ENCODE measurements around the gene BTG2. TPM values are rescaled to one million over a fixed set of nuclear protein-coding genes. Genes with fewer than 3 reads are reported as not detected.
A peak's percentile ranks its signal among the peaks of the same experiment; 100 is the strongest.
"Not testable (repeated sequence)": the region's sequence is repeated elsewhere in the genome, so short reads cannot be mapped to it uniquely, and the experiment has no call there.

BTG2 gene, protein sequence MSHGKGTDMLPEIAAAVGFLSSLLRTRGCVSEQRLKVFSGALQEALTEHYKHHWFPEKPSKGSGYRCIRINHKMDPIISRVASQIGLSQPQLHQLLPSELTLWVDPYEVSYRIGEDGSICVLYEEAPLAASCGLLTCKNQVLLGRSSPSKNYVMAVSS
- 100 to 1,000 TPM in 5 of 10 donors, 10 to 100 TPM in 5; 41.2 to 218 (median 92.7) TPM for polyA plus RNA-seq (ENCODE audit: insufficient read length in 10 of 10)
- long read RNA-seq, donor 1, transcript BTG2-201 (2 exons, 2,712 nt), result major isoform, 48 of 48 reads
- long read RNA-seq, donor 1, partial matches to known transcripts, result 0 of 48 reads
- long read RNA-seq, donor 1, other reads (novel, unspliced or antisense), result 0 of 48 reads
- long read RNA-seq, donor 2, partial matches to known transcripts, result 0 of 4 reads
- long read RNA-seq, donor 2, other reads (novel, unspliced or antisense), result 0 of 4 reads
- long read RNA-seq, donor 3, result 0 reads
- long read RNA-seq, donor 4, transcript BTG2-201 (2 exons, 2,712 nt), result major isoform, 5 of 5 reads
- long read RNA-seq, donor 4, partial matches to known transcripts, result 0 of 5 reads
- long read RNA-seq, donor 4, other reads (novel, unspliced or antisense), result 0 of 5 reads
- long read RNA-seq, donor 5, transcript BTG2-201 (2 exons, 2,712 nt), result major isoform, 41 of 42 reads
- long read RNA-seq, donor 5, partial matches to known transcripts, result 0 of 42 reads
- long read RNA-seq, donor 5, other reads (novel, unspliced or antisense), result 0 of 42 reads
- long read RNA-seq, donor 6, transcript BTG2-201 (2 exons, 2,712 nt), result major isoform, 24 of 24 reads
- long read RNA-seq, donor 6, partial matches to known transcripts, result 0 of 24 reads
- long read RNA-seq, donor 6, other reads (novel, unspliced or antisense), result 0 of 24 reads
- long read RNA-seq, donor 7, transcript BTG2-201 (2 exons, 2,712 nt), result major isoform, 6 of 30 reads
- long read RNA-seq, donor 7, partial matches to known transcripts, result 24 of 30 reads
- long read RNA-seq, donor 7, other reads (novel, unspliced or antisense), result 0 of 30 reads
- long read RNA-seq, donor 8, transcript BTG2-201 (2 exons, 2,712 nt), result major isoform, 6 of 6 reads
- long read RNA-seq, donor 8, partial matches to known transcripts, result 0 of 6 reads
- long read RNA-seq, donor 8, other reads (novel, unspliced or antisense), result 0 of 6 reads
- long read RNA-seq, donor 9, transcript BTG2-201 (2 exons, 2,712 nt), result major isoform, 7 of 7 reads
- long read RNA-seq, donor 9, partial matches to known transcripts, result 0 of 7 reads
- long read RNA-seq, donor 9, other reads (novel, unspliced or antisense), result 0 of 7 reads

DNA sequence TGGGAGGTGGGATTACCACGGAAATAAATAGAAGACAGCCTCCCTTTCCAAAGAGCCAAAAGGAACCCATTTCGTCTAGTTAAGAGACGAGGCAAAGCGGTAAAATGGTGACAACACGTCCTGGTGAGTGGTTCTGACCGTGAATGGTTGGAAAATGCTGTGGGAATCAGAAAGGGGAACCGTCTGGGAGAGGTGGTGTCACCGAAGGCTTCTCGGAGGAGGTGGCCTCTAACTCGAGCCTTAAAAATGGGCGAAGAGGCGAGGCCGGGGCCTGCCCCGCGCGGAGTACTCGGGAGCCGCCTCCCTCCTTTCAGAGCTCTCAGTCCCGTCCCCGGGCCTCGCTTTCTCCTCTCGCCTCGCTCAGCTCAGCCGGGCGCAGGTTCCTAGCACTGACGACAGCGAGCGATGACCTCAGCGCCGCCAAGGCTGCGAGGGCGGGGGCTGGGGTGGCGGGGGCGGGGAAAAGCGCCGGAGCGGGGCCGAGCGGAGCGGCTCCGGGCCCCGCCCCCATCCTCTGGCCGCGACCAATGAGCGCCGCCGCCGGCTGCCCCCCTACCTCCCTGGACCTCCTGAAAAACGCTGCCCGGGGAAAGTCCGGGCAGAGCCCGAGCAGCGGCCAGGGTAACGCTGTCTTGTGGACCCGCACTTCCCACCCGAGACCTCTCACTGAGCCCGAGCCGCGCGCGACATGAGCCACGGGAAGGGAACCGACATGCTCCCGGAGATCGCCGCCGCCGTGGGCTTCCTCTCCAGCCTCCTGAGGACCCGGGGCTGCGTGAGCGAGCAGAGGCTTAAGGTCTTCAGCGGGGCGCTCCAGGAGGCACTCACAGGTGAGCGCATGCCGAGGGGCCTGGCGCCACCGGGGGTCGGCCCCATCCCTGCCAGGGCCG is at the start of gene BTG2:
Gene BTG2, plus strand, starts transcription at position 601 of the 890 bp plus-strand sequence. Its CDS starts 88 bp downstream, at position 689.
- DNase-seq, result peak; percentile 90 to 96 (median 94)

DNA sequence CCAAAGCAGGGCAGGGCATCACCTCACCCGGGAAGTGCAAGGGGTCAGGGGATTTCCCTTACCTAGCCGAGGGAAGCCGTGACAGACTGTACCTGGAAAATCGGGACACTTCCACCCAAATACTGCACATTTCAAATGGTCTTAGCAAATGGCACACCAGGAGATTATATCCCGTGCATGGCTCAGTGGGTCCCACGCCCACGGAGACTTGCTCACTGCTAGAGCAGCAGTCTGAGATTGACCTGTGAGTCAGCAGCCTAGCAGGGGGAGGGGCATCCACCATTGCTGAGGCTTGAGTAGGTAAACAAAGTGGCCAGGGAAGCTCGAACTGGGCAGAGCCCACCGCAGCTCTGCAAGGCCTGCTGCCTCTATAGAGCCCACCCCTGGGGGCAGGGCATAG is 48.7 kb upstream of the BTG2 start:
- DNase-seq, result not testable (repeated sequence)

DNA sequence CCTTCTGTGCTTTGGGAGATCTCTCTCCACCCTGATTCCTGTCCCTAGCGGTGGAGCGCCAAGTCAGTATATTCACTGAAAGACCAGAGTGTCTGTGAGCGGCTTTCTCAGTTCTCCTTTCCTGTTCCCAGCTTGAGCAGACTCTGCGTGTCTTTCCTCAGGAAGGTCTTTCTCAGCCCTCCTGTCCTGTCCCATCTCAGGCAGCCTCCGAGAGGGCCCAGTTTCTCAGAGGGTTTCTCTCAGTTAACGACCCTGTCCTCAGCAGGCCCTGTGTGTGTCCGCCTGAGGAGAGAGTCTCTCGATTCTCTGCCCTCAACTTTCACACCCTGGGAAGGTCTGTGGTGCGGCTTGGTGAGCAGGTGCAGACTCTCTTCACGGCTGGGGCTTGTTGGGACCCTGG is 41.8 kb upstream of the BTG2 start:
- DNase-seq, result no peak

DNA sequence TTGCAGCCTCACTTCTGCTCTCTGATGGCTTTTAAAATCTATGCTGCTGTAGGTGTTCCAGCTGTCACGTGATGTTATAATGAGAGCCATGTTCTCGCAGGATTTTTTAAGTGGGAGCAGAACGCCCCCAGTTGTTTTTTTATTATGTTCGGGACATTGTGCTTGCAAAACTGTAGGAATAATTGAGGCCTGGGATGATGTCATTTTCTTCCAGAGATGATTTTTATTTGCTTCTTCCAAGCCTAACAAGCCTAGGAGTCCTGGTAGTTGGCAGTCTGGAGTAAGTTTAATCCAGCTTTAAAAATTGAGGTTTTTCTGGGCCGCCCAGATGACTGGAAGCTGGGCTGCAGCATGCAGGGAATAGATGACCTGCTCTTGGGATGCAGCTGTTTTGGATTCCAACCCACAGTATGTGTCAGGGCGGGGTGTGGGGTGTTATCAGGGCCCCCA is 41.2 kb upstream of the BTG2 start:
- no peak for DNase-seq

DNA sequence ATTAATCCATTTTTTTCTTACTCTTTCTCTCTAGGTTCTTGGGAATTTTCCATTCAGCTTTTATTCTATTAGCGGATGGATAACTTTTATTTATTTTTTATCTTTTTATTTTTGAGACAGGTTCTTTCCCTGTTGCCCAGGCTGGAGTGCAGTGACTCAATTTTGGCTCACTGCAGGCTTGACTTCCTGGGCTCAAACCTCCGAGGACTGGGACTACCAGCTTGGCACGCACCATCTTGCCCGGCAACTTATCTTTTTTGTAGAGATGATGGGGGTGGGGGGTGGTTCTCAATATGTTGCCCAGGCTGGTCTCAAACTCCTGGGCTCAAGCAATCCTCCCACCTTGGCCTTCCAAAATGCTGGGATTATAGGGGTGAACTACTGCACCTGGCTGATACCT is 39.8 kb upstream of the BTG2 start:
- DNase-seq, result no peak

DNA sequence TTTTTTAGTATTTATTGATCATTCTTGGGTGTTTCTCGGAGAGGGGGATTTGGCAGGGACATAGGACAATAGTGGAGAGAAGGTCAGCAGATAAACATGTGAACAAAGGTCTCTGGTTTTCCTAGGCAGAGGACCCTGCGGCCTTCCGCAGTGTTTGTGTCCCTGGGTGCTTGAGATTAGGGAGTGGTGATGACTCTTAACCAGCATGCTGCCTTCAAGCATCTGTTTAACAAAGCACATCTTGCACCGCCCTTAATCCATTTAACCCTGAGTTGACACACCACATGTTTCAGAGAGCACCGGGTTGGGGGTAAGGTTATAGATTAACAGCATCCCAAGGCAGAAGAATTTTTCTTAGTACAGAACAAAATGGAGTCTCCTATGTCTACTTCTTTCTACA is 39.2 kb upstream of the BTG2 start:
- DNase-seq, result not testable (repeated sequence)

DNA sequence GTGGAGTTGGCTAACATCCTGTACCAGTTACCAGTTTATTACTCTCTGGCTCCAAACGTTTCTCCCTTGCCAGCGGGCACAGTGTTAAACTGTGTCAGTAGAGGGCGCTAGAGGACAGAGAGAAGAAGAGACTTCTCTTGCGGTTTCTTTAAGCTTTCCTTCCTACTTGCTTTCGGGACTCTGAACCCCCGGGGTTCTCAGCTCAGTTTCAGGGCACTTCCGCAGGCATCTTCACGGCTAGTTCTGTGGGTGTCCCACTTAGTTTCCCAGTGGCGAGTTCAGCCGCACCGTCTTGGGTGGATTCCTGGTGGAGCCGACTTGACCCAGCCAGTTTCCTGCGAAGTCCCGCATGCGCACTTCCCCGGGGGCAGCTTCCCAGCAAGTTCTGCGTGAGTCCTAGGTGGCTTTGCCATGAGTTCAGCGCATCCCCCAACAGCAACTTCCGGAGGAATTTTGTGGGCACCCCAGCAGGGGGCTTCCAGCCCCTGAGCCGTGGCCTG is 37.9 kb upstream of the BTG2 start:
- peak; percentile 90 to 94 (median 91) for DNase-seq

DNA sequence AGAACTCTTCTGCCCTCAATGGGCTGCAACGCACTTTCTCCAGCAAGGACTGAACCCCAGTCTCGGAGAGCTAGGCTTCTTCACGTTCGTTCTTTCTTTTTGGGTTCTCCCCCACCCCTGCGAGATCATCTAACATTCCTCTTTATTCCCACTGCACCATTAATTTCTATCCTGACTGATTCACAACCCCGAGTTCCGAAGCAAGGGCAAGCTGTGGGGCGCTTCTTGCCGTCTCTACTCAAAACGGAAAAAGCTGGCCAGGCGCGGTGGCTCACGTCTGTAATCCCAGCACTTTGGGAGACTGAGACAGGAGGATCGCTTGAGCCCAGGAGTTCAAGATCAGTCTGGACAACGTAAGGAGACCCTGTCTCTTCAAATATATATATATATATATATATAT is 37.4 kb upstream of the BTG2 start:
- no peak for DNase-seq

DNA sequence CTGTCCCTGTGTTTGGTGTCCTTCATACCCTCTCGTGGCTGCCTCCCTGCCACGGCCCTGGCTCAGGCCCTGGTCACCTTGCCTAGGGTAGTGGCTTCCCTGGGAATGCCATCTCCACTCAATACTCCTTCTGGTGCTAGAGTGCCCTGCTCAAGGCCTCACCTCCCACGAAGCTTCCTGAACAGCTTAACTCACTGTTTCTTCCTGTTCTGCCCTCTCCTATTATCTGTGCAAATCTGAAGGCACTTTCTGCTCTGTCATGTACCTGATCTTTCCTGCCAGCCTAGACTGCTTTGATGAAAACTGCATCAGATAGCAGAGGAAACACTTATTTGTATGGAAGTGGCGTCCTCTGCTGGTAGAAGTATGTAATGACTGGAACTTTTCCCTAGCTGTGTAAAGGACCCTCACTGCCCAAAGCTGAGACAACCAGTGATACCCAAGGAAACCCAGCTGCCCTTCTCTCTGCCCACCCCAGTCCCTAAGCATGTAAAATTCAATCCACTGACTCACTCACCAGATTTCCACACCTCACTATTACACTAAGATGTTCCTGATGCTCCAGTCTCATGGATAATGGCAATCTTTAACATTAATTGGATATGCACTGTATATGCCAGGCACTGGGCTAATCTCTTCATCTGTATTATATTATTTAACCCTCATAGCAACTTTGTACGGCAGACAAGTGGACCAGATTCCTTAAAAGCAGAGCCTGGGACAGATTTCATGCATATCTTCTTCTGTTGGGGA is 36.2 kb upstream of the BTG2 start:
- DNase-seq, result peak in 2 of 3 donors; percentile 62 to 75

DNA sequence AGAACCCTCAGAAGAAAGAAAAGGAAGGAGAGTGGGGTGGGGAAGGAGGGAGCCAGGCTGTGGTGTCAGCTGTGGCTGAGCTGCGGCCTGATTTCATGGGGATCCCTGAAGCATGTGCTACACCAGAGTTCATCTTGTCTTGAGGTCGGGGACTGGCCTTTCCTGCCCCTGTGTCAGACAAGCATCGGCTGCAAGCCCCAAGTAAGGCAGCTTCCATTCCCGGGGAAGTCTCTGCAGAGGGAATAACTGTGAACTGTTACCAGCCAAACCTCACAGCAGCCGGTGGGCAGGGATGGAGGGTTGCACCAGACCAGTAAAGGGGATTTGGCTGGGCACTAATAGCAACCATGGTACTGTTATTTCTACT is 35.7 kb upstream of the BTG2 start:
- no peak for DNase-seq

DNA sequence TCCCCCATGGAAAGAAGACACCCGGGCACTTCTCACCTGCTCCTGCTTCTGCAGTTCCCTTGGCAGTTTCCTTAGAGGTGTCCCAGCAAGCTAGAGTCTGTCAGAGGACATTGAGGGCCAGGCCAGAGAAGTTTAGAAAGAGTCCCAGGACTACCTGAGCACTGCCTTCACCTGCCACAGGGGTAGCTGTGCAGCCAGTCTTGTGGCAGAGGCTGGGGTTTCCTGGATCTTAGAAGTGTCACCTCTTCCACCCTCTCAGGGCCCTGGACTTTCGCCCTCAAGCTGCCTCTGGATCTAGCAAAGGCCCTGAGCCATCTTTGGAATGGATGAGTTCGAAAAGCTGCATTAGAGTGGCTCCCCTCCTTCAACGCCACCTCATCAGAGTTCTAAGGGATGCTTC is 34.9 kb upstream of the BTG2 start:
- no peak for DNase-seq

DNA sequence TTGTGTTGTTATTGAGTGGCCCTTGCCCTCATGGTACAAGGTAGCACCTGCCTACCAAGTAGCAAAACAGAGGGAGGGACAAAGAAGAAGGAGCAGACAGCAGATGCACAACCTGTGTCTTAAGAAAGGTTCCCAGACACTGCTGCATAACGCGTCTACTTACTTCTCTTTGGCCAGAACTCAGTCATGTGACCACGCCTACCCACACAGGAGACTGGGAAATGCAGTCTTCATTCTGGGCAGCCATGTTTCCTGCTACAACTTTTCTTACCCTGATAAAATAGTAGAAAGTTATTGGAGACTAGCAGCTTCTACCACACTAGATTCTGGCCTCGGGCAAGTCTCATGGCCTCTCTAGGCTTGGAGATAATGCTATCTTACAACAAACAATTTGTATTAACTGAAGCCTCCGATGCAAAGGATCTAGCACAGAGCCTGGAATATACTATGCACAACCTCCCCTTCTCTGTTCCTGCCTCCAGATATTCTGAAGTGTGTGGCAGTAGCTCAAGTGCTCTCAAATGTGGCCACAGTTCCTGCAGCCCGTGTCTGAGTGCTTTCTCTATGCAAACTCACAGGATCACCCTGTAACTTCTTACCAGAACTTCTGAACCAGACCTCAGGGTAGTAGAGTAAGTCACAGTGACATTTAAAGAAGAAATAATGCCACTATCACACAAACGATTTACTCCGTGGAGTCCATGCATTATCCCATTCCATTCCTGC is 34.1 kb upstream of the BTG2 start:
- peak in 2 of 3 donors; percentile 66 to 84 for DNase-seq

DNA sequence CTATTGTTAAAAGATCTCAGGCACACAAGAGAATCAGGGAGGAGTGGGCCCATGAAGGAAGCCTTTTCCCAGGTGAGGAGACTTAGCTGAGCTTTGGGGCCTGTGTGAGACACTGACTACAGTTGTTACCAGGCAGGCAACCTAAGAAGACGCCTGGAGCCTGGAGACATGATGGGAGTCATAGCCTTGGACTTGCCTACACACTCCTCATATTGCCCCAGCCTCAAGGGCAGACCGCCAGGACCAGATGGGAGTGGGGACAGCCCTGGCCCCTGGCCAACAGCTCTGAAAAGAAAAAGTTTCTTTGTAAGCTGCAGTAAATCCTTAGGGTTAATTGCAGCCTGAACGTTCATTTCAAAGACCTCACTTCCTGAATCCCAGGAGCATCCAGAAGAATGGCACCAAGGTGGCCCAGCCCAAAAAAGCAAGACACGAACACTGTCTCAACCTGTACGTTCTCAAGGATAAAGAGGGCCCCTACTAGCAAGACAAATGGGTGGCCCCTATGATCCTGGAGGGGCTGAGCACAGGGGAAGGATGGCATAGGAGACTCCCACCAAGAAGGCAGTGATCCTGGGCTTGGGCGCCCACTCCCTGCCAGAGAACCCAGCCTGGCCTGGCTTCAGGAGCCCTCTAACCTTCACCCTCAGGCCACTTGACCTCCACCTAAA is 33.2 kb upstream of the BTG2 start:
- no peak for DNase-seq

DNA sequence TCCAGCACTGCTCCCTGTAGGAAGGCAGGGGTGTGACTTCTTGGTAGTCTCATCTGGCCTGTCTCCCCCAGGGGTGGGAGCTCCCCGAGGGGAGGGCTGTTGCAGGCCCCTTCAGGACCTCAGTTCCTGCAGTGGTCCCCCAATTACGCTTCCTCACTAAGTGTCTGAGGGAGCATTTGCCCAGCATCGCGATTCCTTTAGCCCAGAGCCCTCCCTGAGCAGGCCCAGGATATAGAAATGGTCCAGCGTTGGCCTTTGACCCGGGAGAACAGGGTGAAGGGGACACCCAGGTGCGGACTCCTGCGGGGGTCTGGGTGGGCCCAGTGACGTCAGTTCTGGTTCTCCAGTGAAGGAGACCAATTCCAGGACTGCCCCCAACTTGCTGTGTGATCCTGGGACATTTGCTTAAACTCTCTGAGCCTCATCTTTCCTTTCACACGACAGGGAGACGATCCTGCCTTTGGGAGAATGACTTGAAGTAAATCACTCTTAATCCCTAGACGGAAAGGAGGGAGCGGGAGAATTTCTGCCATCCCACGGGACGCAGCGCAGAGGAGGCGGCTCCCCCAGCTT is 32.6 kb upstream of the BTG2 start:
- no peak for DNase-seq

DNA sequence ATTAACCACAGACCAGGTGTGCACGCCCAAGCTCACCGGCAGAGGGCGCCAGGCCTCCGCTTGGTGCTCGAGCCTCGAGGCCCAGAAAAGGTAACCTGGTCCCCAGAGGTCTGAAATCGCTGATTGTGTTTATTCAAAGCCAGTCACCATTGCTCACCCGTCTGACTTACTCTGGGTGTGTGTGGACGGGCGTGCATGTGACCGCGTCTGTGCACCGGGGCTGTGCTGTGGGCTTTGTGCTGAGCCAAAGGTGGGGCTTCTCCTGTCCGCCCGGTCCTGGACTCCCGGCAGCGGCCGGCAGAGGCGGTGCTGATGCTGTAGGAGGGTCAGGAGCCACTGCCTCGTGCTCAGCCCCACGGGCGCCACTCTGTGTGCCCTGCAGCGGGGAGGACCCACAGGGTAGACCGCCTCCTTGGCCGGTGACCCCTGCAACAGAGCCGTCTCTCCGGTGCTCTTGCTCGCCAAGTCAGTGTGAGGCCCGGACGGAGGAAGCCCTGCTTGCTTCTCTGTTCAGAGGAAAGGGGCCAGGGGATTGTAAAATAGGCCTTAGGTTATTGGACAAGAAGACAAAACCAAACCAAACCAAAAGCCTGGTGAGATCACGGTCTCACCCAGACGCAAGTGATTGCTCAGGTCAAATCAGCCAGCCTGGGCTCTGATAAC is 32.0 kb upstream of the BTG2 start:
- DNase-seq, result peak; percentile 76 to 93 (median 86)

DNA sequence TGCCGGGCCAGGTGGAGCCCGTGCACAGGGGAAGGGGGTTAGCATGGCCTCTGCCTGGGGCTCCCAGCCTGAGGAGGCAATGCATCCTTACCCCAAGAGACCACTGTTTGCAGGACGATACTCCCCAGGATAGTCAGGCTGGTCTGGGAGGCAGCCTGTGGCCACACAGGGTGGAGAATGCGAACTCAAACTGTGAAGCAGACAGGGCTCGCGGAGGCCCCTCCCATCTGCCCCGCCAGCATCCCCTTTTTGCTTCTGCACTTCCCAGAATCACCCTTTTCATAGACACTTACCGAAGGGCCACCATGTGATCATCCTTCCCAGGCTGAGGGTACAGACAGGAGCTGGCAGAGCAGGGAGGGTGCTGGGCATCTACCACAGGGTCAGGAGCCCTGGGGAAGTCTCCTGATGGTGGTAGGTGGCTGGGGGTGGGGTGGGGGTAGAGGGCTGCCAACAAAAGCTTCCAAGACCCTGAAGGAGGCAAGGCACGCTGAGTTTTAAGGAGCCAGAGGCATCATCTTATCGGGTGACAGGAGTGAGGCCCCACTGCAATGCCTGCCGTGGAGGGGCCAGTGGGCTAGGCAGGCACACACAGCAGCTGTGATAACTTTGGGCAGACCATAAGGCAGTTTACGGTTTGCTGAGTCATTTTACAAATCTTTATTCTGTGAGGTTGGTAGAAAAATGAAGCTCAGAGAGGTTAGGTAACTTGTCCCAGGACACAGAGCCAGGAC is 31.3 kb upstream of the BTG2 start:
- no peak for DNase-seq
